HG02840 (cell line): Measurements from ENCODE around the gene TMEM178B.

ENCODE experiments used
- ATAC-seq: cut with Tn5 transposase; IDR thresholded peaks from one replicate; pipeline ENCODE4 v1.9.1; 2021; ENCODE audit warnings: mild to moderate bottlenecking, moderate library complexity, moderate number of reproducible peaks; ENCODE audit not compliant: unreplicated experiment, low FRiP score

Gene TMEM178B

DNA sequence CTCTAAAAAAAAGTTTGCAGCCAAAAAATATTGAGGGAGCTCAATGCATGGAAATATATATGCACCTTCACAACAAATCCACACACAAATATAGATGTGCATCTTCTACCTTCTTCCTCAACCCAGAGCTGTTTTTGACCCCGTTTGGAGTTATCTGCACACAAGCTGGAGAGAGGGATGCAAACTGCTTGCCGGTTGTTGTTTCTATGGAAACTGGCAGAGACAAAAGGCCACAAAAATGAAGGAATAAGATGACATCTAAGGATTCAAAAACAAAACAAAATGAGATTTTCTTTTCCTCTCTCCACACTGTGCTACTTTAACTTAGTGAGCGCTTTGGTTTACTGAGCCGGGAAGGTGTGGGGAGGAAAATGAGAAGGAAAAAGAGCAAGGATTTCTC lies 267.1 kb downstream of the TMEM178B start:
- no peak for ATAC-seq

- no peak for ATAC-seq
Measured at GRCh38 chr7:141342621-141343408, 269.0 kb downstream of the TMEM178B start.

GRCh38 chr7:141344153-141344935 lies 270.5 kb downstream of the TMEM178B start:
- no peak for ATAC-seq

- no peak for ATAC-seq
Measured at GRCh38 chr7:141348728-141349127, 274.9 kb downstream of the TMEM178B start.

GRCh38 chr7:141349338-141349737 lies 275.5 kb downstream of the TMEM178B start:
- ATAC-seq, result no peak

- ATAC-seq, result no peak
Measured at GRCh38 chr7:141349804-141350203, 275.9 kb downstream of the TMEM178B start.

- no peak for ATAC-seq
Measured at GRCh38 chr7:141351175-141351574, 277.3 kb downstream of the TMEM178B start.

GRCh38 chr7:141352955-141353354 lies 279.1 kb downstream of the TMEM178B start:
- ATAC-seq, result no peak

DNA sequence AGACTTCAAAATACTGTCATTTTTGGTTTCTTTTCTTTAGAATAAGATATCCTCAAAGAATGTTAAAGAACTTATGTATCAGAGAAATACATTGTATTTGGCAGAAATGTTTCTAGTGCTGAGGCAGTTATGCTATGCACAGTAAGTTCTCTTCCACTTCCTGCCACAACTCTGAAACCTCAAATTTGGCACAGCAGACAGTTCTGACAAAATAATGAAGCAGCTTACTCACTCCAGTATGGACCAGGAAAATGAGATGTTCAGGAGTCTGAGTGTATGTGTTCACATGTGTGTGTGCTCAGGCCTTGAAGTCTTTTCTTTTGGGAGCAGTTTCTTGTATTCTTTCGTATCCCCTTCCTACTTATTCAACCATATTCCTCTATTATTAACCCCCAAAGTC lies 280.4 kb downstream of the TMEM178B start:
- no peak for ATAC-seq

- ATAC-seq, result no peak
Measured at GRCh38 chr7:141355032-141355431, 281.2 kb downstream of the TMEM178B start.

DNA sequence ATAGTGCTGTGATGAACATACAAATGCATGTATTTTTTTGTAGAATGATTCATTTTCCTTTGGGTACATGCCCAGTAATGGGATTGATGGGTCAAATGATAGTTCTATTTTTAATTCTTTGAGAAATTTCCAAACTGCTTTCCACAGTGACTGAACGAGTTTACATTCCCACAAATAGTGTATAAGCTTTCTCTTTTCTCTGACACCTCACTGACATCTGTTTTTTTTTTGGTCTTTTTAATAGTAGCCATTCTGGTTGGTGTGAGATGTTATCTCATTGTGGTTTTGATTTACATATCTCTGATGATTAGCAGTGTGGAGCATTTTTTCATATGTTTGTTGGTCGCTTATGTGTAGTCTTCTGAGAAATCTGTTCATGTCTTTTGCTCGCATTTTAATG lies 282.3 kb downstream of the TMEM178B start:
- ATAC-seq, result no peak

- ATAC-seq, result no peak
Measured at GRCh38 chr7:141358386-141358785, 284.5 kb downstream of the TMEM178B start.

- no peak for ATAC-seq
Measured at GRCh38 chr7:141359262-141359661, 285.4 kb downstream of the TMEM178B start.

GRCh38 chr7:141359740-141360415 lies 286.0 kb downstream of the TMEM178B start:
- no peak for ATAC-seq

DNA sequence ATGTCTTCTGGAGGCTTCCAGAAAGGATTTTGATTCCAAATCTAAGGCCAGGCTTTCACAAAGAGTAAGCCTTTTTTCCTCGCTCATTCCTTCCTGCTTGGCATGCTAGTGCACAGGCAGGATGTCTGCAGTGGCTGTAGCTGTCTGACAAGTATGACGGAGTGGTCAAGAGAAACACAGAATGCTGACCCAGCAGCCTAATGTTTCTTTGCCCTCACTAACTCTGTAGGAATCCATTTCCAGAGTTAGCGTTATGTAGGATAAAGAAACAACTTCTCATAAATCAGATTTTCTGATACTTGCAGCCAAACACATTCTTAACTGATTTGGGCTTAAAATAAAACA lies 286.5 kb downstream of the TMEM178B start:
- no peak for ATAC-seq

DNA sequence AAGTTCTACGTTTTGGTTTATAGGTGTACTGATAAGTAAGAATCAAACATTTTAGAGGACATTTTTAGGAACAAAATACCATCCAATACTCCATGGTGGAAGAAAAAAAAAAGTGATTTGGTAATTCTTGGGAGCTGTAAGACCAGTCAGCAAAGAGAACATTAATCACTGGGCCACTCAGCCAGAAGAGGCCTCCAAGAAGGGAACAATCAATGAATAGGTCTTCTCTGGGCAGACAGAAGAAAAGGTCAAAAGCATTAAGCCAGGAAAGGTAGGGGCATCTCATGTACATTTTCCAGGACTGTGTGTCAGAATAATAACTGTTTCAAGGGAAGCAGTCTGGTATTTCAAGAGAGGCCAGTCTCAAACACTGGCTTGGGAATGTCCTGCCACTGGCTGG lies 286.9 kb downstream of the TMEM178B start:
- no peak for ATAC-seq

- ATAC-seq, result no peak
Measured at GRCh38 chr7:141361479-141361878, 287.6 kb downstream of the TMEM178B start.

- ATAC-seq, result no peak
Measured at GRCh38 chr7:141361960-141362359, 288.1 kb downstream of the TMEM178B start.

GRCh38 chr7:141362580-141363435 lies 288.9 kb downstream of the TMEM178B start:
- no peak for ATAC-seq

DNA sequence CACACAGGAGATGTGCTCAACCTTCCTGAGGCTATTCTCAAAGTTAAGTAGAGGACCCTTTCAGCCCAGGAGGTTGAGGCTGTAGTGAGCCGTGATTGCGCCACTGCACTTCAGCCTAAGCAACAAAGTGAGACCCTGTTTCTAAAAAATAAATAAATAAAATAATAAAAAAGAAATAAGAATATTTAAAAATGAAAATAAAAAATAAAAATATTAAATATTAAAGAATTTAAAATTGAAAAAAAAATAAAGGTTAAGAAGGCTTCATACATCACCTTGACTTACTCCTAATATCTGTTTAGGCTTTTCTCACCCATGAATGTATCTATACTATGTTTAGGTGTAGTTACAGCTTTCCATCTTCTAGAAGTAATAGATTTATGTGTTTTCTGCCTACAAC lies 289.9 kb downstream of the TMEM178B start:
- ATAC-seq, result no peak
